IMR-90 (cell line): ENCODE measurements around the gene GPR62. TPM values are rescaled to one million over a fixed set of nuclear protein-coding genes. Genes with fewer than 3 reads are reported as not detected.
A peak's percentile ranks its signal among the peaks of the same experiment; 100 is the strongest.

ENCODE experiments used
- ATAC-seq: fragments of 200-7000 bp; cut with Tn5 transposase; 2 replicates; pipeline ENCODE4 v1.9.1; 2020; ENCODE audit warnings: low read depth, mild to moderate bottlenecking, moderate library complexity
- BruUV-seq: library from RNA; stranded (reverse); fragments of 400-500 nt; replicated peaks from 2 replicates; lab custom pipeline; 2021; lab: Mats Ljungman, UMichigan
- CTCF ChIA-PET: fragments of 300-600 bp; formaldehyde crosslinking; extraction: SDS; loops from one replicate; lab custom pipeline; 2021; ENCODE audit warnings: antibody characterized with exemption; lab: Yijun Ruan, JAX
- POLR2A ChIA-PET: fragments of 300-600 bp; sonication (Branson Sonifier 250); formaldehyde crosslinking; loops from one replicate; lab custom pipeline; 2022; ENCODE audit warnings: antibody characterized with exemption; ENCODE audit not compliant: unreplicated experiment; lab: Charles Lee
- DNase-seq: peaks from one replicate; pipeline ENCODE4 v3.0.0; 2013
- H2AFZ ChIP-seq: replicated peaks from 2 replicates; pipeline ENCODE3; 2013; ENCODE audit warnings: low read length, mild to moderate bottlenecking; ENCODE audit not compliant: poor library complexity
- H2AK5ac ChIP-seq: 2 replicates; pipeline ENCODE4 v1.6.1; 2013; ENCODE audit warnings: low read depth, low read length, inconsistent platforms
- H2AK9ac ChIP-seq: replicated peaks from 2 replicates; pipeline ENCODE3; 2013; ENCODE audit warnings: mild to moderate bottlenecking, low read depth, low read length, moderate library complexity; ENCODE audit not compliant: poor library complexity
- H2BK120ac ChIP-seq: 2 replicates; pipeline ENCODE4 v1.6.1; 2013; ENCODE audit warnings: low read depth, low read length, inconsistent platforms
- H2BK15ac ChIP-seq: 3 replicates; pipeline ENCODE4 v1.6.1; 2013; ENCODE audit warnings: low read depth, low read length, inconsistent platforms
- H2BK20ac ChIP-seq: 2 replicates; pipeline ENCODE4 v1.6.1; 2013; ENCODE audit warnings: low read depth, mild to moderate bottlenecking, inconsistent platforms, low read length, moderate library complexity
- H2BK5ac ChIP-seq: 2 replicates; pipeline ENCODE4 v1.6.1; 2013; ENCODE audit warnings: mild to moderate bottlenecking, low read depth, low read length, inconsistent platforms; ENCODE audit not compliant: poor library complexity, severe bottlenecking
- H3K14ac ChIP-seq: replicated peaks from 2 replicates; pipeline ENCODE4 v1.6.1; 2013; ENCODE audit warnings: low read depth, low read length, inconsistent platforms
- H3K18ac ChIP-seq: 2 replicates; pipeline ENCODE4 v1.6.1; 2013; ENCODE audit warnings: low read depth, low read length, control low read depth
- H3K23ac ChIP-seq: 2 replicates; pipeline ENCODE4 v1.6.1; 2013; ENCODE audit warnings: low read depth, low read length, inconsistent platforms
- H3K27ac ChIP-seq: 2 replicates; pipeline ENCODE4 v1.5.1; 2013; ENCODE audit warnings: mild to moderate bottlenecking, control low read depth, low read length; ENCODE audit not compliant: insufficient read depth
- H3K27me3 ChIP-seq: 2 replicates; pipeline ENCODE4 v1.6.1; 2013; ENCODE audit warnings: low read length; ENCODE audit not compliant: control insufficient read depth, insufficient read depth
- H3K36me3 ChIP-seq: 2 replicates; pipeline ENCODE4 v1.6.1; 2013; ENCODE audit warnings: low read length, mixed read lengths; ENCODE audit not compliant: control insufficient read depth, insufficient read depth
- H3K4ac ChIP-seq: 2 replicates; pipeline ENCODE4 v1.6.1; 2013; ENCODE audit warnings: low read depth, low read length, inconsistent platforms
- H3K4me1 ChIP-seq: 2 replicates; pipeline ENCODE4 v1.6.1; 2013; ENCODE audit warnings: low read length, mixed read lengths; ENCODE audit not compliant: control insufficient read depth, insufficient read depth
- H3K4me2 ChIP-seq: 2 replicates; pipeline ENCODE4 v1.6.1; 2013; ENCODE audit warnings: low read depth, mild to moderate bottlenecking, control low read depth, low read length, moderate library complexity
- H3K4me3 ChIP-seq: 2 replicates; pipeline ENCODE4 v1.5.1; 2013; ENCODE audit warnings: low read depth, mild to moderate bottlenecking, control low read depth, low read length, moderate library complexity; ENCODE audit not compliant: insufficient read depth
- H3K56ac ChIP-seq: 2 replicates; pipeline ENCODE4 v1.6.1; 2013; ENCODE audit warnings: low read length, inconsistent platforms; ENCODE audit not compliant: insufficient read depth; ENCODE audit errors: extremely low read depth
- H3K79me1 ChIP-seq, 2 experiments: 2 replicates each; pipeline ENCODE4 v1.6.1; 2013; ENCODE audit warnings: low read length in 2 of 2, inconsistent platforms in 1 of 2, low read depth in 1 of 2
- H3K9ac ChIP-seq: 2 replicates; pipeline ENCODE4 v1.6.1; 2013; ENCODE audit warnings: low read depth, low read length, control low read depth
- H3K9me1 ChIP-seq: 2 replicates; pipeline ENCODE4 v1.6.1; 2013; ENCODE audit warnings: low read length, inconsistent platforms; ENCODE audit not compliant: insufficient read depth
- H3K9me3 ChIP-seq: 2 replicates; pipeline ENCODE4 v1.6.1; 2013; ENCODE audit warnings: low read length; ENCODE audit not compliant: control insufficient read depth, insufficient read depth
- H4K20me1 ChIP-seq: 2 replicates; pipeline ENCODE4 v1.6.1; 2013; ENCODE audit warnings: low read length, inconsistent platforms; ENCODE audit not compliant: insufficient read depth
- H4K5ac ChIP-seq: 2 replicates; pipeline ENCODE4 v1.6.1; 2013; ENCODE audit warnings: mild to moderate bottlenecking, low read depth, low read length, control low read depth
- H4K8ac ChIP-seq, 2 experiments: 2 replicates each; pipeline ENCODE4 v1.6.1; 2013; ENCODE audit warnings: low read depth in 2 of 2, low read length in 2 of 2, control low read depth in 1 of 2, inconsistent platforms in 1 of 2
- H4K91ac ChIP-seq: 2 replicates; pipeline ENCODE4 v1.6.1; 2013; ENCODE audit warnings: low read depth, low read length, inconsistent platforms; ENCODE audit not compliant: insufficient read depth
- CEBPB ChIP-seq: IDR thresholded peaks from 2 replicates; pipeline ENCODE4 v1.6.1; 2012; ENCODE audit warnings: low read depth, low read length, improper control_type of control experiment
- CHD1 ChIP-seq: IDR thresholded peaks from 2 replicates; pipeline ENCODE4 v1.6.1; 2012; ENCODE audit warnings: low read depth, low read length, improper control_type of control experiment
- MAZ ChIP-seq: IDR thresholded peaks from 2 replicates; pipeline ENCODE4 v1.6.1; 2012; ENCODE audit warnings: low read depth, mild to moderate bottlenecking, low read length, improper control_type of control experiment, moderate library complexity, borderline replicate concordance
- MXI1 ChIP-seq: IDR thresholded peaks from 2 replicates; pipeline ENCODE4 v1.6.1; 2012; ENCODE audit warnings: low read depth, mild to moderate bottlenecking, low read length, moderate library complexity, borderline replicate concordance
- WGBS, 2 experiments: methylation state at CpG; one replicate each; pipeline versions ENCODE4 v1.1.5 to v1.1.7; 2013; ENCODE audit warnings: missing lambda C conversion rate in 2 of 2; ENCODE audit not compliant: insufficient read length in 1 of 2; ENCODE audit errors: extremely low coverage in 2 of 2; 5-methylcytosine and 5-hydroxymethylcytosine counted together
- dilution Hi-C: fragments of 300-500 bp; cut with HindIII; formaldehyde crosslinking; loops from one replicate; pipeline ENCODE4 v1.14.3; 2018; ENCODE audit warnings: low sequenced_read_pairs; ENCODE audit not compliant: unreplicated experiment
- in situ Hi-C: fragments of 300-500 bp; cut with MboI; formaldehyde crosslinking; loops from 3 replicates; pipeline ENCODE4 v1.14.3; 2019; ENCODE audit warnings: low sequenced_read_pairs, inconsistent platforms, mixed read lengths
- intact Hi-C: fragments of 100-400 bp; cut with micrococcal nuclease; formaldehyde crosslinking; loops from 2 replicates; pipeline ENCODE4 v1.10.0; 2022
- polyA plus RNA-seq, 3 experiments: library from polyadenylated mRNA; depleted of rRNA; stranded (reverse); fragments of >200 nt; gene quantifications; 2 replicates each; pipeline ENCODE4 v1.2.3, GENCODE V29; 2012; ENCODE audit warnings: low replicate concordance in 1 of 3
- total RNA-seq: library from RNA; depleted of rRNA; stranded (reverse); fragments of >200 nt; gene quantifications from 2 replicates; pipeline ENCODE4 v1.2.3, GENCODE V29; 2012

The GPR62 gene
- total and polyA plus RNA-seq, 2 of the 4 experiments (the other 2 are of a cell fraction) = under 0.01 TPM; not detected in 1

DNA sequence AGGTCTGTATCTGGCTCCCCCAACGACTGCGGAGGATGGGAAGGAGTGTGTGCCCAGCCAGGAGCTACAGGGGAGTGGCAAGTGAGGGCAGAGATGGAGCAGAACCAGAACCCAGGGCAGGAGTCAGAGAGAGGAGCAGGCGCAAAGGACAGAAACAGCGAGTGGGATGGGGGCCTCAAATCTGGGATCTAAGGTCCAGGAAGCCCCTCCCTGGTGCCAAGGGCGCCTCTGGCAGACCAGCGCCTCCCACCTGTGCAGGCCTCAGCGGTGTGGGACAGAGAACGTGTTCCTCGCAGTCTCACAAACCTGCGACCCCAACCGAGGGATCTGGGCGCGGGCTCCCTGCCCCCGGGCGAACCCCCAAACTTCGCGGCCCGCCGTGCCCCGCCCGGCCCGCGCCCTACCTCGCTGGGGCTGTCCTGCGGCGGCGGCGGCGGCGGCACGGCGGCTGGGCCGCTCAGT lies 11.8 kb downstream of the GPR62 start:
- Histone ChIP-seq H3K79me1 (peaks cover 36 to 68% of the 10 kb centered on the region in 2 experiments), H2BK120ac (peak overlapping the region; percentile 30; the same call in 1 of the 2 replicates), H3K4me3 (peak overlapping the region; percentile 70), H2AK9ac (peak overlapping the region; percentile 98), H2AFZ (peak overlapping the region; percentile 90), H4K5ac (peak overlapping the region; percentile 55), H3K27ac (peak overlapping the region; percentile 76), H3K9ac (peak overlapping the region; percentile 95), H3K4me2 (peak overlapping the region; percentile 99), H2BK5ac (peak overlapping the region; percentile 44), H2AK5ac (peak overlapping the region; percentile 98), H3K56ac (peak overlapping the region; percentile 73), H4K20me1 (peaks cover 13% of the 10 kb centered on the region), H3K36me3 (no peaks in the 10 kb centered on the region; the same call in 1 of the 2 replicates), H3K27me3 (no peaks in the 10 kb centered on the region), H4K91ac (peak overlapping the region; percentile 86), H2BK15ac (no peak overlapping the region; the same call in 2 of the 3 replicates), H3K18ac (peak overlapping the region; percentile 90), H3K4me1 (peaks cover 28% of the 10 kb centered on the region), H3K9me1 (peaks cover 19% of the 10 kb centered on the region), H4K8ac (peak overlapping the region; percentile 55 to 89), H3K4ac (peak overlapping the region; percentile 97), H3K14ac (peak overlapping the region; percentile 98), H3K9me3 (no peaks in the 10 kb centered on the region), H3K23ac (peak overlapping the region; percentile 91), H2BK20ac (peak overlapping the region; percentile 57; the same call in 1 of the 2 replicates)
- in situ Hi-C loops = loop anchor here (25.0 kb wide), 1 partner anchor 1630 kb away; the partner anchor contains the start of genes RASSF1, TUSC2 and ZMYND10
- intact Hi-C loops = no loop called here
- POLR2A ChIA-PET = no interaction called here
- dilution Hi-C loops = no loop called here
- CTCF ChIA-PET = no interaction called here
- no TSS peak for BruUV-seq
- ATAC-seq = peak; percentile 7
- 0% methylated on average over 25 of the region's 33 CpGs; no CpG with 5 or more reads in 1 of the 2 experiments for WGBS, 2 experiments
- no peak for TF ChIP-seq MXI1
- TF ChIP-seq MAZ = no peak
- TF ChIP-seq CEBPB = no peak
- no peak for TF ChIP-seq CHD1
- no peak for DNase-seq
